IMR-90 (cell line): ENCODE results near the gene TSC22D3. TPM values are rescaled to one million over a fixed set of nuclear protein-coding genes. Genes with fewer than 3 reads are reported as not detected.

ENCODE experiments used
- ATAC-seq: fragments of 200-7000 bp; cut with Tn5 transposase; 2 replicates; pipeline ENCODE4 v1.9.1; 2020; ENCODE audit warnings: low read depth, mild to moderate bottlenecking, moderate library complexity
- BruUV-seq: library from RNA; stranded (reverse); fragments of 400-500 nt; replicated peaks from 2 replicates; lab custom pipeline; 2021; lab: Mats Ljungman, UMichigan
- CTCF ChIA-PET: fragments of 300-600 bp; formaldehyde crosslinking; extraction: SDS; loops from one replicate; lab custom pipeline; 2021; ENCODE audit warnings: antibody characterized with exemption; lab: Yijun Ruan, JAX
- POLR2A ChIA-PET: fragments of 300-600 bp; sonication (Branson Sonifier 250); formaldehyde crosslinking; loops from one replicate; lab custom pipeline; 2022; ENCODE audit warnings: antibody characterized with exemption; ENCODE audit not compliant: unreplicated experiment; lab: Charles Lee
- DNase-seq: peaks from one replicate; pipeline ENCODE4 v3.0.0; 2013
- H2AFZ ChIP-seq: replicated peaks from 2 replicates; pipeline ENCODE3; 2013; ENCODE audit warnings: low read length, mild to moderate bottlenecking; ENCODE audit not compliant: poor library complexity
- H2AK5ac ChIP-seq: 2 replicates; pipeline ENCODE4 v1.6.1; 2013; ENCODE audit warnings: low read depth, low read length, inconsistent platforms
- H2AK9ac ChIP-seq: replicated peaks from 2 replicates; pipeline ENCODE3; 2013; ENCODE audit warnings: mild to moderate bottlenecking, low read depth, low read length, moderate library complexity; ENCODE audit not compliant: poor library complexity
- H2BK120ac ChIP-seq: 2 replicates; pipeline ENCODE4 v1.6.1; 2013; ENCODE audit warnings: low read depth, low read length, inconsistent platforms
- H2BK15ac ChIP-seq: 3 replicates; pipeline ENCODE4 v1.6.1; 2013; ENCODE audit warnings: low read depth, low read length, inconsistent platforms
- H2BK20ac ChIP-seq: 2 replicates; pipeline ENCODE4 v1.6.1; 2013; ENCODE audit warnings: low read depth, mild to moderate bottlenecking, inconsistent platforms, low read length, moderate library complexity
- H2BK5ac ChIP-seq: 2 replicates; pipeline ENCODE4 v1.6.1; 2013; ENCODE audit warnings: mild to moderate bottlenecking, low read depth, low read length, inconsistent platforms; ENCODE audit not compliant: poor library complexity, severe bottlenecking
- H3K14ac ChIP-seq: replicated peaks from 2 replicates; pipeline ENCODE4 v1.6.1; 2013; ENCODE audit warnings: low read depth, low read length, inconsistent platforms
- H3K18ac ChIP-seq: 2 replicates; pipeline ENCODE4 v1.6.1; 2013; ENCODE audit warnings: low read depth, low read length, control low read depth
- H3K23ac ChIP-seq: 2 replicates; pipeline ENCODE4 v1.6.1; 2013; ENCODE audit warnings: low read depth, low read length, inconsistent platforms
- H3K27ac ChIP-seq: 2 replicates; pipeline ENCODE4 v1.5.1; 2013; ENCODE audit warnings: mild to moderate bottlenecking, control low read depth, low read length; ENCODE audit not compliant: insufficient read depth
- H3K27me3 ChIP-seq: 2 replicates; pipeline ENCODE4 v1.6.1; 2013; ENCODE audit warnings: low read length; ENCODE audit not compliant: control insufficient read depth, insufficient read depth
- H3K36me3 ChIP-seq: 2 replicates; pipeline ENCODE4 v1.6.1; 2013; ENCODE audit warnings: low read length, mixed read lengths; ENCODE audit not compliant: control insufficient read depth, insufficient read depth
- H3K4ac ChIP-seq: 2 replicates; pipeline ENCODE4 v1.6.1; 2013; ENCODE audit warnings: low read depth, low read length, inconsistent platforms
- H3K4me1 ChIP-seq: 2 replicates; pipeline ENCODE4 v1.6.1; 2013; ENCODE audit warnings: low read length, mixed read lengths; ENCODE audit not compliant: control insufficient read depth, insufficient read depth
- H3K4me2 ChIP-seq: 2 replicates; pipeline ENCODE4 v1.6.1; 2013; ENCODE audit warnings: low read depth, mild to moderate bottlenecking, control low read depth, low read length, moderate library complexity
- H3K4me3 ChIP-seq: 2 replicates; pipeline ENCODE4 v1.5.1; 2013; ENCODE audit warnings: low read depth, mild to moderate bottlenecking, control low read depth, low read length, moderate library complexity; ENCODE audit not compliant: insufficient read depth
- H3K56ac ChIP-seq: 2 replicates; pipeline ENCODE4 v1.6.1; 2013; ENCODE audit warnings: low read length, inconsistent platforms; ENCODE audit not compliant: insufficient read depth; ENCODE audit errors: extremely low read depth
- H3K79me1 ChIP-seq, 2 experiments: 2 replicates each; pipeline ENCODE4 v1.6.1; 2013; ENCODE audit warnings: low read length in 2 of 2, inconsistent platforms in 1 of 2, low read depth in 1 of 2
- H3K9ac ChIP-seq: 2 replicates; pipeline ENCODE4 v1.6.1; 2013; ENCODE audit warnings: low read depth, low read length, control low read depth
- H3K9me1 ChIP-seq: 2 replicates; pipeline ENCODE4 v1.6.1; 2013; ENCODE audit warnings: low read length, inconsistent platforms; ENCODE audit not compliant: insufficient read depth
- H3K9me3 ChIP-seq: 2 replicates; pipeline ENCODE4 v1.6.1; 2013; ENCODE audit warnings: low read length; ENCODE audit not compliant: control insufficient read depth, insufficient read depth
- H4K20me1 ChIP-seq: 2 replicates; pipeline ENCODE4 v1.6.1; 2013; ENCODE audit warnings: low read length, inconsistent platforms; ENCODE audit not compliant: insufficient read depth
- H4K5ac ChIP-seq: 2 replicates; pipeline ENCODE4 v1.6.1; 2013; ENCODE audit warnings: mild to moderate bottlenecking, low read depth, low read length, control low read depth
- H4K8ac ChIP-seq, 2 experiments: 2 replicates each; pipeline ENCODE4 v1.6.1; 2013; ENCODE audit warnings: low read depth in 2 of 2, low read length in 2 of 2, control low read depth in 1 of 2, inconsistent platforms in 1 of 2
- H4K91ac ChIP-seq: 2 replicates; pipeline ENCODE4 v1.6.1; 2013; ENCODE audit warnings: low read depth, low read length, inconsistent platforms; ENCODE audit not compliant: insufficient read depth
- CEBPB ChIP-seq: IDR thresholded peaks from 2 replicates; pipeline ENCODE4 v1.6.1; 2012; ENCODE audit warnings: low read depth, low read length, improper control_type of control experiment
- MAFK ChIP-seq: IDR thresholded peaks from 2 replicates; pipeline ENCODE4 v1.6.1; 2012; ENCODE audit warnings: low read depth, low read length, improper control_type of control experiment
- MAZ ChIP-seq: IDR thresholded peaks from 2 replicates; pipeline ENCODE4 v1.6.1; 2012; ENCODE audit warnings: low read depth, mild to moderate bottlenecking, low read length, improper control_type of control experiment, moderate library complexity, borderline replicate concordance
- POLR2A ChIP-seq: IDR thresholded peaks from 2 replicates; pipeline ENCODE4 v1.6.1; 2012; ENCODE audit warnings: mild to moderate bottlenecking, low read depth, low read length
- RAD21 ChIP-seq: IDR thresholded peaks from 2 replicates; pipeline ENCODE4 v1.6.1; 2012; ENCODE audit warnings: low read length, improper control_type of control experiment
- RFX5 ChIP-seq: IDR thresholded peaks from 2 replicates; pipeline ENCODE4 v1.8.0; 2012; ENCODE audit warnings: low read depth, mild to moderate bottlenecking, low read length, moderate library complexity
- SMC3 ChIP-seq: fragments of 150-350 bp; IDR thresholded peaks from 2 replicates; pipeline ENCODE4 v1.6.1; 2016; ENCODE audit warnings: low read depth, mild to moderate bottlenecking, antibody characterized with exemption, low read length, moderate library complexity
- WGBS, 2 experiments: methylation state at CpG; one replicate each; pipeline versions ENCODE4 v1.1.5 to v1.1.7; 2013; ENCODE audit warnings: missing lambda C conversion rate in 2 of 2; ENCODE audit not compliant: insufficient read length in 1 of 2; ENCODE audit errors: extremely low coverage in 2 of 2; 5-methylcytosine and 5-hydroxymethylcytosine counted together
- dilution Hi-C: fragments of 300-500 bp; cut with HindIII; formaldehyde crosslinking; loops from one replicate; pipeline ENCODE4 v1.14.3; 2018; ENCODE audit warnings: low sequenced_read_pairs; ENCODE audit not compliant: unreplicated experiment
- in situ Hi-C: fragments of 300-500 bp; cut with MboI; formaldehyde crosslinking; loops from 3 replicates; pipeline ENCODE4 v1.14.3; 2019; ENCODE audit warnings: low sequenced_read_pairs, inconsistent platforms, mixed read lengths
- intact Hi-C: fragments of 100-400 bp; cut with micrococcal nuclease; formaldehyde crosslinking; loops from 2 replicates; pipeline ENCODE4 v1.10.0; 2022
- polyA plus RNA-seq, 3 experiments: library from polyadenylated mRNA; depleted of rRNA; stranded (reverse); fragments of >200 nt; gene quantifications; 2 replicates each; pipeline ENCODE4 v1.2.3, GENCODE V29; 2012; ENCODE audit warnings: low replicate concordance in 1 of 3
- total RNA-seq: library from RNA; depleted of rRNA; stranded (reverse); fragments of >200 nt; gene quantifications from 2 replicates; pipeline ENCODE4 v1.2.3, GENCODE V29; 2012

The TSC22D3 gene
- total and polyA plus RNA-seq, 2 of the 4 experiments (the other 2 are of a cell fraction): 9.9 to 14.0 TPM

DNA sequence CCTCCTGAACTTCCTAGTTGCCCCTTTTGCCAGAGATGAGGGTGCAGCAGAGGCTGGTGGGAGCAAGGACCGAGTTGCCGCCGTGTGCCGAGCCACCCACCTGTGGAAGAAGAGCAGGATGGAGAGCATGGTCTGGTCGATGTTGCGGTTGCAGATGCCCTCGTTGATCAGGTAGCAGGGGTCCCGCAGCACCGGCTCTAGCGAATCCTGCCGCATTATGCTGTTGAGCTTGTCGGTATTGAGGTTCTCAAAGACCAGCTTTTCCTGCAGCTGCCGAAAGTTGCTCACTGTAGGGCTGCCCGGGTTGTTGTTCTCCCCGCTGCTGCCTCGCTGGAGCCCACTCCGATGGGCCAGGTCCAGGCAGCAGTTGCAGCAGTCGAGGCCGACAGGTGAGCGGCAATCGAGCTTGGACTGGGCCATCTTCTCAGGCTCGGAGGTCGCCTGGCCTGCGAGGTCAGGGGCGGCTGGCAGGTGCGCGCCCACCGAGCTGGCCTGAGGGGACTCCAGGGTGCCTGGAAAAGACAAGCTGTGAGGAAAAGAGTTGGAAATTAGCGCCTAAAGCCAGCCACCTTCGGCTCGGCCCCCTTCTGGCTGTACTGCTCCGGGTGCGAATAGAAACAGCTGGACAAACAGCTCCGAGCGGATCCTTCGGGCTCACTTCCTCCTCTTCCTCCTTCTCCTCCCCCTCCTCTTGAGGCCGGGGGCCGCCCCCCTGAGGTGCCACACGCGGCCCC, 420 bp downstream of the TSC22D3 start:
- Histone ChIP-seq H3K9me3 (no peaks in the 10 kb centered on the region), H3K79me1 (no peaks in the 10 kb centered on the region), H2AK5ac (no peak overlapping the region), H3K4me1 (no peaks in the 10 kb centered on the region), H3K4me3 (peak overlapping the region; percentile 43), H3K4me2 (peak overlapping the region; percentile 68), H3K36me3 (no peaks in the 10 kb centered on the region), H4K91ac (no peak overlapping the region), H3K23ac (no peak overlapping the region), H3K4ac (no peak overlapping the region), H3K56ac (no peak overlapping the region), H3K27ac (no peak overlapping the region), H3K14ac (no peak overlapping the region), H2AFZ (peak overlapping the region; percentile 84), H2BK15ac (no peak overlapping the region), H2BK120ac (no peak overlapping the region), H3K9me1 (no peaks in the 10 kb centered on the region), H3K9ac (no peak overlapping the region), H3K27me3 (peaks cover 37% of the 10 kb centered on the region), H3K18ac (no peak overlapping the region), H2BK20ac (no peak overlapping the region), H2BK5ac (no peak overlapping the region), H2AK9ac (no peak overlapping the region), H4K8ac (no peak overlapping the region), H4K5ac (no peak overlapping the region), H4K20me1 (no peaks in the 10 kb centered on the region)
- in situ Hi-C loops (loop anchor here (5.0 kb wide), 1 partner anchor 118 kb away; no protein-coding TSS in a partner anchor), intact Hi-C loops (loop anchor here (5.0 kb wide), 2 partner anchors 98 to 883 kb away; no protein-coding TSS in a partner anchor), dilution Hi-C loops (no loop called here)
- TF ChIP-seq MAFK (no peak), CEBPB (no peak), MAZ (no peak), POLR2A (no peak), RFX5 (no peak), SMC3 (no peak), RAD21 (no peak)
- no peak for DNase-seq
- POLR2A ChIA-PET: no interaction called here
- CTCF ChIA-PET: interaction anchor here (0.8 to 1.1 kb wide), 2 partner anchors 9 to 121 kb away, joined by 3 read pairs; no protein-coding TSS in a partner anchor
- no TSS peak for BruUV-seq
- ATAC-seq: no peak; the same call in 1 of the 2 replicates
- WGBS, 2 experiments: 39% methylated on average over 16 of the region's 40 CpGs; no CpG with 5 or more reads in 1 of the 2 experiments
